K562 (cell line): ENCODE results near the gene AQP6. TPM values are rescaled to one million over a fixed set of nuclear protein-coding genes. Genes with fewer than 3 reads are reported as not detected.

Experiments used
- ATAC-seq: fragments of 200-7000 bp; cut with Tn5 transposase; 3 replicates; pipeline ENCODE4 v1.9.1; 2020; ENCODE audit warnings: moderate library complexity
- BruUV-seq: library from RNA; stranded (reverse); fragments of 400-500 nt; replicated peaks from 2 replicates; lab custom pipeline; 2021; lab: Mats Ljungman, UMichigan
- CTCF ChIA-PET: fragments of 300-600 bp; formaldehyde crosslinking; extraction: SDS; loops from one replicate; lab custom pipeline; 2021; ENCODE audit warnings: low intra/inter-chr PET ratio; lab: Yijun Ruan, JAX
- POLR2A ChIA-PET: fragments of 300-600, 350-650 bp; sonication (Branson Sonifier 250); formaldehyde crosslinking; extraction: SDS; loops from one replicate; lab custom pipeline; 2021; ENCODE audit warnings: antibody characterized with exemption, inconsistent platforms; lab: Yijun Ruan, JAX
- DNase-seq, 4 experiments: peaks; one replicate each; pipeline versions ENCODE4 v3.0.0 to v3.0.0-alpha.2; 2011 to 2018; ENCODE audit warnings: low spot score in 3 of 4, mixed read lengths in 3 of 4; ENCODE audit errors: extremely low read depth in 1 of 4
- FAIRE-seq: peaks from 2 replicates; lab custom pipeline; 2011; peaks lifted over from hg19 to GRCh38; lab: Jason Lieb, UNC
- H2AFZ ChIP-seq: 2 replicates; pipeline ENCODE4 v1.6.0; 2011; ENCODE audit warnings: low read depth, low read length, control low read depth, inconsistent platforms
- H3K27ac ChIP-seq: fragments of 200-600 bp; 3 replicates; pipeline ENCODE4 v1.8.0; 2011; ENCODE audit warnings: low read depth, mild to moderate bottlenecking, control low read depth, inconsistent platforms, low read length, moderate library complexity, mixed read lengths; ENCODE audit errors: extremely low read depth
- H3K27me3 ChIP-seq, 2 experiments: fragments of 300-600 bp in 1 of 2; 2 replicates in 1 of 2; 3 replicates in 1 of 2; pipeline versions ENCODE4 v1.6.0 to v1.8.0; 2011; ENCODE audit warnings: inconsistent platforms in 2 of 2, low read length in 2 of 2, mild to moderate bottlenecking in 1 of 2, mixed read lengths in 1 of 2, moderate library complexity in 1 of 2; ENCODE audit not compliant: control insufficient read depth in 2 of 2, insufficient read depth in 2 of 2
- H3K36me3 ChIP-seq: fragments of 300-600 bp; 3 replicates; pipeline ENCODE4 v1.8.0; 2011; ENCODE audit warnings: mild to moderate bottlenecking, low read length, inconsistent platforms; ENCODE audit not compliant: control insufficient read depth, insufficient read depth
- H3K4me1 ChIP-seq, 2 experiments: fragments of 200-600 bp in 1 of 2; replicated peaks in 1 of 2; 2 replicates in 1 of 2; 3 replicates in 1 of 2; pipeline versions ENCODE4 v1.5.1 to v1.8.0; 2011; ENCODE audit warnings: inconsistent platforms in 2 of 2, low read length in 2 of 2, mild to moderate bottlenecking in 1 of 2, mixed read lengths in 1 of 2, moderate library complexity in 1 of 2; ENCODE audit not compliant: control insufficient read depth in 2 of 2, insufficient read depth in 2 of 2
- H3K4me2 ChIP-seq: 2 replicates; pipeline ENCODE4 v1.6.1; 2011; ENCODE audit warnings: low read length, control low read depth, inconsistent platforms, mixed read lengths; ENCODE audit not compliant: insufficient read depth
- H3K4me3 ChIP-seq: fragments of 200-600 bp; sonication (generic), shearing (Covaris generic); 2 replicates; pipeline ENCODE4 v1.5.1; 2016; ENCODE audit warnings: control low read depth, inconsistent platforms
- H3K79me2 ChIP-seq: fragments of 200-600 bp; 3 replicates; pipeline ENCODE4 v1.8.0; 2011; ENCODE audit warnings: low read length, inconsistent platforms; ENCODE audit not compliant: control insufficient read depth, insufficient read depth
- H3K9ac ChIP-seq, 2 experiments: 2 replicates each; pipeline versions ENCODE4 v1.6.0 to v1.6.1; 2011; ENCODE audit warnings: low read depth in 2 of 2, low read length in 2 of 2, control low read depth in 1 of 2, inconsistent platforms in 1 of 2, mild to moderate bottlenecking in 1 of 2, mixed read lengths in 1 of 2; ENCODE audit not compliant: insufficient read depth in 1 of 2
- H3K9me1 ChIP-seq: one replicate; pipeline ENCODE4 v1.6.0; 2011; ENCODE audit warnings: inconsistent platforms, mild to moderate bottlenecking, low read length, moderate library complexity; ENCODE audit not compliant: control insufficient read depth, insufficient read depth
- H3K9me3 ChIP-seq: replicated peaks from 2 replicates; pipeline ENCODE4 v1.5.1; 2011; ENCODE audit warnings: low read depth, low read length, inconsistent platforms; ENCODE audit not compliant: control insufficient read depth, insufficient read depth
- H4K20me1 ChIP-seq: replicated peaks from 2 replicates; pipeline ENCODE4 v1.6.1; 2011; ENCODE audit warnings: low read length, inconsistent platforms, mixed read lengths; ENCODE audit not compliant: control insufficient read depth, insufficient read depth
- BCOR ChIP-seq: fragments of 450-650 bp; IDR thresholded peaks from 2 replicates; pipeline ENCODE4 v1.6.1; 2016
- E2F8 ChIP-seq: fragments of 450-650 bp; IDR thresholded peaks from 2 replicates; pipeline ENCODE4 v1.7.1; 2018; ENCODE audit warnings: mild to moderate bottlenecking, low read depth; ENCODE audit not compliant: partially characterized antibody
- KLF6 ChIP-seq: fragments of 250-450 bp; sonication (Bioruptor Pico); IDR thresholded peaks from 2 replicates; pipeline ENCODE4 v1.4.0; 2020; ENCODE audit warnings: mild to moderate bottlenecking, moderate library complexity, borderline replicate concordance
- MBD2 ChIP-seq: sonication (generic); IDR thresholded peaks from 2 replicates; pipeline ENCODE4 v1.6.1; 2016; ENCODE audit warnings: low read depth, borderline replicate concordance
- MED1 ChIP-seq: sonication (generic); formaldehyde crosslinking; IDR thresholded peaks from 2 replicates; pipeline ENCODE4 v1.8.1; 2023; ENCODE audit warnings: missing genetic modification reagents, borderline replicate concordance
- NCOA6 ChIP-seq: fragments of 450-650 bp; IDR thresholded peaks from 2 replicates; pipeline ENCODE4 v1.6.1; 2017; ENCODE audit warnings: mild to moderate bottlenecking
- NUFIP1 ChIP-seq: fragments of 450-650 bp; IDR thresholded peaks from 2 replicates; pipeline ENCODE4 v1.6.1; 2018; ENCODE audit not compliant: partially characterized antibody
- PCBP2 ChIP-seq: fragments of 200-400 bp; formaldehyde crosslinking; IDR thresholded peaks from 2 replicates; pipeline ENCODE4 v1.6.1; 2018; ENCODE audit warnings: low read length, low read depth, mild to moderate bottlenecking, moderate library complexity; ENCODE audit not compliant: poor library complexity, severe bottlenecking
- POLR3A ChIP-seq: IDR thresholded peaks from 2 replicates; pipeline ENCODE4 v1.6.1; 2011; ENCODE audit warnings: borderline replicate concordance, mild to moderate bottlenecking, moderate library complexity; ENCODE audit not compliant: insufficient read length, insufficient read depth; ENCODE audit errors: extremely low read depth
- SREBF2 ChIP-seq: sonication (generic); formaldehyde crosslinking; IDR thresholded peaks from 2 replicates; pipeline ENCODE4 v1.4.0; 2020; ENCODE audit warnings: mild to moderate bottlenecking, missing genetic modification reagents
- THRAP3 ChIP-seq: fragments of 450-650 bp; IDR thresholded peaks from 2 replicates; pipeline ENCODE4 v1.6.1; 2016; ENCODE audit warnings: mild to moderate bottlenecking, inconsistent platforms, borderline replicate concordance
- ZNF124 ChIP-seq: sonication (generic); formaldehyde crosslinking; IDR thresholded peaks from 2 replicates; pipeline ENCODE4 v1.8.1; 2022; ENCODE audit warnings: missing genetic modification reagents
- ZNF57 ChIP-seq: fragments of 450-650 bp; formaldehyde crosslinking; IDR thresholded peaks from 2 replicates; pipeline ENCODE4 v1.4.0; 2020; ENCODE audit warnings: mild to moderate bottlenecking, moderate library complexity
- ZSCAN29 ChIP-seq: fragments of 450-650 bp; IDR thresholded peaks from 2 replicates; pipeline ENCODE4 v1.6.1; 2017
- WGBS: fragments of 100-300 bp; shearing (Covaris generic); methylation state at CpG from one replicate; pipeline ENCODE4 v1.1.6; 2016; ENCODE audit warnings: low coverage, mixed read lengths; ENCODE audit not compliant: insufficient coverage; ENCODE audit errors: missing lambda C conversion rate; 5-methylcytosine and 5-hydroxymethylcytosine counted together
- in situ Hi-C: fragments of 300-500 bp; cut with MboI; formaldehyde crosslinking; loops from 4 replicates; pipeline ENCODE4 v1.15.0; 2018; ENCODE audit warnings: inconsistent platforms, mixed read lengths
- intact Hi-C: fragments of 100-400 bp; cut with micrococcal nuclease; formaldehyde crosslinking; loops from 2 replicates; pipeline ENCODE4 v1.14.2; 2022
- polyA plus RNA-seq, 8 experiments: library from polyadenylated mRNA; depleted of rRNA in 4 of 8; stranded (reverse) in 5 of 8; unstranded in 3 of 8; fragments of >200 nt; fragmentation: Nextera tagmentation in 2 of 8; fragmentation: Illumina TruSeq in 1 of 8; extraction: Ambion mirVana in 2 of 8; extraction: Trizol in 1 of 8; gene quantifications; 2 replicates each; pipeline versions ENCODE4 v1.2.1 to v1.2.3, GENCODE V29; 2011 to 2014; ENCODE audit warnings: inconsistent platforms in 1 of 8, missing spikeins in 1 of 8
- total RNA-seq, 7 experiments: library from RNA; depleted of rRNA in 6 of 7; stranded (reverse); fragments of >200 nt in 6 of 7; fragmentation: Illumina TruSeq in 2 of 7; extraction: Trizol in 2 of 7; gene quantifications; 2 replicates each; pipeline versions ENCODE4 v1.2.1 to v1.2.3, GENCODE V29; 2011 to 2021; ENCODE audit warnings: low replicate concordance in 1 of 7
- TF ChIP-seq, protein P1 (sequence below): sonication (generic); formaldehyde crosslinking; IDR thresholded peaks from 2 replicates; pipeline ENCODE4 v1.9.0; 2022; ENCODE audit warnings: mild to moderate bottlenecking, missing genetic modification reagents

AQP6 gene
- total and polyA plus RNA-seq, 9 of the 15 experiments (the other 6 are each of a cell fraction or from before 2014, with no cell fraction given): 0.05 to 0.12 TPM; not detected in 7

- WGBS: 31% methylated on average over 8 of the region's 8 CpGs
- Histone ChIP-seq H3K9me1 (no peaks in the 10 kb centered on the region), H3K4me3 (no peak overlapping the region)
- BruUV-seq: no TSS peak
- intact Hi-C loops: no loop called here
- TF ChIP-seq E2F8 (no peak), BCOR (no peak), ZNF57 (CRISPR knock-in tag) (no peak), MBD2 (no peak), KLF6 (CRISPR knock-in tag) (no peak), SREBF2 (no peak), POLR3A (no peak), NCOA6 (no peak), ZNF124 (CRISPR knock-in tag) (no peak), PCBP2 (no peak), ZSCAN29 (no peak), NUFIP1 (no peak), MED1 (no peak), THRAP3 (no peak)
- TF ChIP-seq, protein P1, sequence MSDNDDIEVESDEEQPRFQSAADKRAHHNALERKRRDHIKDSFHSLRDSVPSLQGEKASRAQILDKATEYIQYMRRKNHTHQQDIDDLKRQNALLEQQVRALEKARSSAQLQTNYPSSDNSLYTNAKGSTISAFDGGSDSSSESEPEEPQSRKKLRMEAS (CRISPR knock-in tag): no peak
- TF ChIP-seq, all 486 proteins: peak for 0
- no peak overlapping the region for H3K4me2 ChIP-seq
- H3K9ac ChIP-seq: no peak overlapping the region
- ChIA-PET POLR2A (interaction anchor here (0.6 to 1.0 kb wide), 5 partner anchors 9 to 358 kb away, joined by 3 to 4 read pairs (median 3); no protein-coding TSS in a partner anchor), CTCF (no interaction called here)
- DNase-seq (no peak), ATAC-seq (no peak), FAIRE-seq (no peak)
- no peaks in the 10 kb centered on the region for H4K20me1 ChIP-seq
- no peaks in the 10 kb centered on the region for H3K79me2 ChIP-seq
- H3K27me3 ChIP-seq: no peaks in the 10 kb centered on the region
- no peak overlapping the region for H2AFZ ChIP-seq
- H3K36me3 ChIP-seq: no peaks in the 10 kb centered on the region
- no peak overlapping the region for H3K27ac ChIP-seq
- in situ Hi-C loops: no loop called here
- no peaks in the 10 kb centered on the region for H3K9me3 ChIP-seq
- peaks cover 0 to 3% of the 10 kb centered on the region in 2 experiments; a peak in 2 of 5 replicates for H3K4me1 ChIP-seq
These were observed 35.0 kb upstream of the AQP6 start for GRCh38 chr12:49937639-49938300.
